ENCODE data around the gene RHOV.

DNA sequence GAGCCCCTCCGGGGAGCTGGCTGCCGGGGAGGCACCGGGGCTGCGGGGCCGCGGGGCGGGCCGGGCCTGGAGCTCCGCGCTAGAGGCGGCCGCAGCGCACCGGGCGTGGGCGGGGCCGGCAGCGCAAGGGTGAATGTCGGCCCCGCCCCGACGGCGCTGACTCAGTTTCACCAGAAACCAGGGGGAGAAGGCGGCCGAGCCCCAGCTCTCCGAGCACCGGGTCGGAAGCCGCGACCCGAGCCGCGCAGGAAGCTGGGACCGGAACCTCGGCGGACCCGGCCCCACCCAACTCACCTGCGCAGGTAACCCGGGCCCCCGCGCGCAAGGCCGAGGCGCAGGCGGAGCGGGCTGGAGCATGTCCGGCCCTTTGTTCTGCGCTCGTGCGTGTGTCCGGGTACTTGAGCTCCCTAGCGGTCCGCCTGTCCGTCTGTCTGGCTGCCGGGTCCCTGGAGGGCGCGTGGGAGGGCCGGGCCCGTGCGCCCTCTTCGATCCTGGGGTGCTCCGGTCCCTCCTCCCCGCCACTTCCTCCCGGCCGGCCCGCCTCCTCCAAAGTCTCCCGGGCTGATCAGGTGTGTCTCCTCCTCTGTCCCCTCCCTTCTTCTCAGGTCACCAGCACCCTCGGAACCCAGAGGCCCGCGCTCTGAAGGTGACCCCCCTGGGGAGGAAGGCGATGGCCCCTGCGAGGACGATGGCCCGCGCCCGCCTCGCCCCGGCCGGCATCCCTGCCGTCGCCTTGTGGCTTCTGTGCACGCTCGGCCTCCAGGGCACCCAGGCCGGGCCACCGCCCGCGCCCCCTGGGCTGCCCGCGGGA is 29.9 kb downstream of the RHOV start, which contains the start of gene SPINT1:
- TF ChIP-seq, protein P1, sequence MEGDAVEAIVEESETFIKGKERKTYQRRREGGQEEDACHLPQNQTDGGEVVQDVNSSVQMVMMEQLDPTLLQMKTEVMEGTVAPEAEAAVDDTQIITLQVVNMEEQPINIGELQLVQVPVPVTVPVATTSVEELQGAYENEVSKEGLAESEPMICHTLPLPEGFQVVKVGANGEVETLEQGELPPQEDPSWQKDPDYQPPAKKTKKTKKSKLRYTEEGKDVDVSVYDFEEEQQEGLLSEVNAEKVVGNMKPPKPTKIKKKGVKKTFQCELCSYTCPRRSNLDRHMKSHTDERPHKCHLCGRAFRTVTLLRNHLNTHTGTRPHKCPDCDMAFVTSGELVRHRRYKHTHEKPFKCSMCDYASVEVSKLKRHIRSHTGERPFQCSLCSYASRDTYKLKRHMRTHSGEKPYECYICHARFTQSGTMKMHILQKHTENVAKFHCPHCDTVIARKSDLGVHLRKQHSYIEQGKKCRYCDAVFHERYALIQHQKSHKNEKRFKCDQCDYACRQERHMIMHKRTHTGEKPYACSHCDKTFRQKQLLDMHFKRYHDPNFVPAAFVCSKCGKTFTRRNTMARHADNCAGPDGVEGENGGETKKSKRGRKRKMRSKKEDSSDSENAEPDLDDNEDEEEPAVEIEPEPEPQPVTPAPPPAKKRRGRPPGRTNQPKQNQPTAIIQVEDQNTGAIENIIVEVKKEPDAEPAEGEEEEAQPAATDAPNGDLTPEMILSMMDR (conservative IDR thresholded peaks at IDR 0.05; ENCODE audit: low read length), result no peak
- no peak for TF ChIP-seq EZH2phosphoT487 (IDR thresholded peaks at IDR 0.05; ENCODE audit: borderline replicate concordance)
